Left renal cortex interstitium (tissue), 4 donors: ENCODE measurements around the gene C9orf152. TPM values are rescaled to one million over a fixed set of nuclear protein-coding genes. Genes with fewer than 3 reads are reported as not detected.

Experiments used
- polyA plus RNA-seq, 4 donors: library from polyadenylated mRNA; unstranded; fragments of 120-200 nt; gene quantifications; one replicate each; pipeline ENCODE4 v1.2.1, GENCODE V29; 2013; ENCODE audit not compliant: insufficient read length in 4 of 4

Gene C9orf152
- polyA plus RNA-seq, 4 donors = 0.38 to 0.64 (median 0.50) TPM

Other genes starting within 250 kb of the C9orf152 start
- gene TXN, start 48.3 kb upstream of the C9orf152 start, polyA plus RNA-seq = 100 to 1,000 TPM; 194 to 276 (median 217) TPM
- not detected for gene TXNDC8, start 129.7 kb upstream of the C9orf152 start, polyA plus RNA-seq